ENCODE data around the gene DMRTB1.

DMRTB1 gene

DNA sequence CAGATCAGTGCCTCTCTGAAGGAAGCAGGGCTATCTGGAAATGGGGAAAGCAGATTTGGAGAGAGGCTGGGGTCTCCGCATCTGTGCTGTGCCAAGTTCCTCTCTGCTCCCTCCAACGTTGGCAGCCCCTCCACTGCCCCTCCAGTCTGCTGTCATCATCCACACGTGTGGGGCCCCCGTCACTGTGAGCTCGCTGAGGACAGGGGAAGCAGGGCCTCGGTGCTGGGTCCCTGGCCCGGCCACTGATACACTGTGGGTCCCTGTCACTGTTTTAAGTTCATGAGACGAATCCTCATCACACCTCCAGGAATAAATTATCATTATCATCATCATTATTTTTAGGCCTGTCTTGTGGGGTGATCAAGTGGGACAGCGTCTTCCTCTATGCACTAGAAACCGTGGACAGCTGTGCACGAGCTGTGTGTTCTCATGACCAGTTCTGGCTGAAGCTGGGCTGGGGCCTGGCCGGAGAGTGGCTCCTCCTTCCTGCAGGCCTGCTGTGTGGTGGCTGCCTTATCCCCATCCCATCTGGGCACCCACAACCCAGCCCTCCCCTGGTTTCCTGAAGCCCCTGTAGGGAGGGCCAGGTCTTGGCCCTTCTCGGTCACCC, 52.2 kb downstream of the DMRTB1 start:
- H3F3A ChIP-seq (ENCODE audit: control insufficient read depth, insufficient read depth) = no peaks in the 10 kb centered on the region
- no peaks in the 10 kb centered on the region for H3K9me2 ChIP-seq (replicated peaks; ENCODE audit: control insufficient read depth, low read length)
- no peaks in the 10 kb centered on the region for H3K9me3 ChIP-seq (ENCODE audit: control insufficient read depth, insufficient read depth, low read length)
- no peak overlapping the region for H3K4me2 ChIP-seq (ENCODE audit: low read length)
- no peak overlapping the region for H3K4me3 ChIP-seq (ENCODE audit: low read length)
- no peaks in the 10 kb centered on the region for H3K4me1 ChIP-seq (ENCODE audit: control insufficient read depth, low read length)
- H3K27me3 ChIP-seq (ENCODE audit: control insufficient read depth, low read length) = no peaks in the 10 kb centered on the region
- no peaks in the 10 kb centered on the region for H3K36me3 ChIP-seq (ENCODE audit: control insufficient read depth, low read length)
- H3K79me2 ChIP-seq (ENCODE audit: control insufficient read depth, low read length) = no peaks in the 10 kb centered on the region
- no peak overlapping the region for H3K27ac ChIP-seq (ENCODE audit: low read depth, low read length)
- H4K20me1 ChIP-seq (ENCODE audit: control insufficient read depth, insufficient read depth, low read depth, low read length) = no peaks in the 10 kb centered on the region
- TF ChIP-seq, protein P1, sequence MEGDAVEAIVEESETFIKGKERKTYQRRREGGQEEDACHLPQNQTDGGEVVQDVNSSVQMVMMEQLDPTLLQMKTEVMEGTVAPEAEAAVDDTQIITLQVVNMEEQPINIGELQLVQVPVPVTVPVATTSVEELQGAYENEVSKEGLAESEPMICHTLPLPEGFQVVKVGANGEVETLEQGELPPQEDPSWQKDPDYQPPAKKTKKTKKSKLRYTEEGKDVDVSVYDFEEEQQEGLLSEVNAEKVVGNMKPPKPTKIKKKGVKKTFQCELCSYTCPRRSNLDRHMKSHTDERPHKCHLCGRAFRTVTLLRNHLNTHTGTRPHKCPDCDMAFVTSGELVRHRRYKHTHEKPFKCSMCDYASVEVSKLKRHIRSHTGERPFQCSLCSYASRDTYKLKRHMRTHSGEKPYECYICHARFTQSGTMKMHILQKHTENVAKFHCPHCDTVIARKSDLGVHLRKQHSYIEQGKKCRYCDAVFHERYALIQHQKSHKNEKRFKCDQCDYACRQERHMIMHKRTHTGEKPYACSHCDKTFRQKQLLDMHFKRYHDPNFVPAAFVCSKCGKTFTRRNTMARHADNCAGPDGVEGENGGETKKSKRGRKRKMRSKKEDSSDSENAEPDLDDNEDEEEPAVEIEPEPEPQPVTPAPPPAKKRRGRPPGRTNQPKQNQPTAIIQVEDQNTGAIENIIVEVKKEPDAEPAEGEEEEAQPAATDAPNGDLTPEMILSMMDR (IDR thresholded peaks at IDR 0.05; ENCODE audit: low read depth, low read length, poor library complexity, severe bottlenecking) = no peak
- no peak for TF ChIP-seq EZH2phosphoT487 (IDR thresholded peaks at IDR 0.05; ENCODE audit: borderline replicate concordance, low read length)

DNA sequence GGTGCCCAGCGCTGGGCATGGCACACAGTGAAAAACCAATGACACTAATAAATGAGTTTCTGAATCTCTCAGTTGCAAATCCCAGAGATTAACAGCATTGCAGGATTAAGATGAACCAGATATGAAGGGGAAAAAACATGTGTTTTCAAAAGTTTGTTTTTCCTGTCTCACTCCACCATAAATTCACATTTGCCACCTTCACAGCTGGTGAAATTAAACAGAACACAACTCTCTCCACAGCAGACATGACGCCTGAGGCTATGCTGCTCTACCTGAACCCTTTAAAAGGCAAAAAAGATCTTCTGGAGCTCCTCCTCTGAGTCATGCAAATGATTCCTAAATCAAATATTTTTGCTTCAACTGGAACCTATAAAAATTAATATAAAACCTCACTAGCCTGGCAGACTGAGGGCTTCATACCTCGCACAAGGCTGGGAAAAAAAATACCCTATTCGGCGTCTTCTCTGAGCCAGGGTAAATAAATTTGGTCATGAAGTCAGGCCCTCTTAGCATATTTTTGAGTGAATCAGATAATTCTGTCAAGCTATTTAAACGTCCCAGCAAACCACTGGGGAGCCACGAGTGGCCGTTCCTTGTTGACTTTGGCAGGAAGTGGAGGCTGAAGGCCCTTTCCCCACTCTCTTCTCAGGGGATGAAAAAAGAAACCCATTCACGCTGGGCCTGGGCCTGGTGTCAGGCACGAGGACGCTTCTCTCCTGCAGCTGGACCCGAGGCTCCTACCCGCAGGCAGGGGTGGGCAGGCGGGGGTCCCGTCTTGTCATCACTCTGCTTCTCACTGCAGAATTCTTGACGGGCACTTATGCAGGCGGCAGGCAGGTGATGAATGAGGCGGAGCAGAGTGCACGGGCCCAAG, 53.0 kb downstream of the DMRTB1 start:
- Histone ChIP-seq H3K36me3 (ENCODE audit: control insufficient read depth, low read length) (no peaks in the 10 kb centered on the region), H3K9me2 (replicated peaks; ENCODE audit: control insufficient read depth, low read length) (no peaks in the 10 kb centered on the region), H3K4me1 (ENCODE audit: control insufficient read depth, low read length) (no peaks in the 10 kb centered on the region), H3K27ac (ENCODE audit: low read depth, low read length) (no peak overlapping the region), H3K4me2 (ENCODE audit: low read length) (no peak overlapping the region), H3F3A (ENCODE audit: control insufficient read depth, insufficient read depth) (no peaks in the 10 kb centered on the region), H3K4me3 (ENCODE audit: low read length) (no peak overlapping the region), H4K20me1 (ENCODE audit: control insufficient read depth, insufficient read depth, low read depth, low read length) (no peaks in the 10 kb centered on the region), H3K79me2 (ENCODE audit: control insufficient read depth, low read length) (no peaks in the 10 kb centered on the region), H3K27me3 (ENCODE audit: control insufficient read depth, low read length) (no peaks in the 10 kb centered on the region), H3K9me3 (ENCODE audit: control insufficient read depth, insufficient read depth, low read length) (no peaks in the 10 kb centered on the region)
- TF ChIP-seq EZH2phosphoT487 (IDR thresholded peaks at IDR 0.05; ENCODE audit: borderline replicate concordance, low read length) = no peak
- TF ChIP-seq, protein P1 (IDR thresholded peaks at IDR 0.05; ENCODE audit: low read depth, low read length, poor library complexity, severe bottlenecking) = no peak

DNA sequence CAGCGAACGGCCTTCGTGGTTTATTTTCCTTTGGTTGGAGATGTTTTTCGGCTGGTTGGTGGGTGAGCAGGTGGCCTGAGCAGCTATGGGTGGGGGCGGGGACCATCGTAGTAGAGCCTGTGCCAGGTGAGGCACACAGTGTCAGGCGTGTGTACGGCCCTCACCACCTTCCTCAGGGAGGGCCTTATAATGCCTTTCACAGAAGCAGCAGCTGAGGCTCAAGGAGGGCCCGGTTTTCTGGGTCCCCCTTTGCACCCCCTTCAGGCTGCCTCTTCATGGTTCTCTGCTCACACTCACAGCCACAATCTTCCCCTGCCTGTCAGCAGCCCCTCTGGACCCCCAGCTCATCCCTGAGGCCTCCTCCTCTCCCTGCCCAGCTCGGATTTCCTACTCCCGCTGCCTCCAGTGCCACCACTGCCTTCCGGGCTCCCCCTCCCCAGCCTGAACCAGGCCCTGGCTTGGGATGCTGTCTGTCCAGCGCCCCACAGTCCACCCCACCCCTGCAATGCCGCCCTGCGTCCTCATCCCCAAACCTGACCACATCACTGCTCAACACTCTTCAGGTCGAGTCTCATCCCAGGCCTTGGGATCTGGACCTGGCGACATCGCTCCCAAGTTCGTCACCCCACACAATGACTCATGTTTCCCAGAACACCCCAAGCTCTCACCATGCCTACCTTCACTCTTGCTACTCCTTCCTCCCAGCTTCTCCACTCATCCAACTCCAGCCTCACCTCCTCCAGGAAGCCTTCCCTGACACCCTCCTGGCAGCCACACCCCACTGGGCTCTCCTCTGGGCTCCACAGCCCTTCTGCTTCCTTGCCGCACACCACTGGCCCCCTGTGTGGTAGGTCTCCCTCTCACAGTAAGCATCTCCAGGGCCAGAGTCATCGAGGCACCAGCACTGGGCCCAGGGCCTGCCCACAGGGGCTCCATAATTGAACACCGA, 53.9 kb downstream of the DMRTB1 start:
- Histone ChIP-seq H3K9me3 (ENCODE audit: control insufficient read depth, insufficient read depth, low read length) (no peaks in the 10 kb centered on the region), H3K4me3 (ENCODE audit: low read length) (no peak overlapping the region), H3K4me1 (ENCODE audit: control insufficient read depth, low read length) (no peaks in the 10 kb centered on the region), H3K27ac (ENCODE audit: low read depth, low read length) (no peak overlapping the region), H3K79me2 (ENCODE audit: control insufficient read depth, low read length) (no peaks in the 10 kb centered on the region), H4K20me1 (ENCODE audit: control insufficient read depth, insufficient read depth, low read depth, low read length) (no peaks in the 10 kb centered on the region), H3F3A (ENCODE audit: control insufficient read depth, insufficient read depth) (no peaks in the 10 kb centered on the region), H3K27me3 (ENCODE audit: control insufficient read depth, low read length) (no peaks in the 10 kb centered on the region), H3K36me3 (ENCODE audit: control insufficient read depth, low read length) (no peaks in the 10 kb centered on the region), H3K9me2 (replicated peaks; ENCODE audit: control insufficient read depth, low read length) (no peaks in the 10 kb centered on the region), H3K4me2 (ENCODE audit: low read length) (no peak overlapping the region)
- TF ChIP-seq EZH2phosphoT487 (IDR thresholded peaks at IDR 0.05; ENCODE audit: borderline replicate concordance, low read length) = no peak
- TF ChIP-seq, protein P1 (IDR thresholded peaks at IDR 0.05; ENCODE audit: low read depth, low read length, poor library complexity, severe bottlenecking) = no peak
